Stimulated activated CD4-positive, alpha-beta T cell treated with anti-CD3 and anti-CD28 coated beads, TNF-alpha, amount 100 ng/mL, for 48 hours (primary cell): ENCODE measurements around the gene FOXC1.

Experiments used
- DNase-seq, 3 donors: peaks; one replicate each; pipeline ENCODE4 v3.0.0-alpha.2; 2020; ENCODE audit warnings: low read depth in 3 of 3

FOXC1 gene

GRCh38 chr6:1643830-1644445, 34.2 kb downstream of the FOXC1 start:
- DNase-seq: no peak

DNA sequence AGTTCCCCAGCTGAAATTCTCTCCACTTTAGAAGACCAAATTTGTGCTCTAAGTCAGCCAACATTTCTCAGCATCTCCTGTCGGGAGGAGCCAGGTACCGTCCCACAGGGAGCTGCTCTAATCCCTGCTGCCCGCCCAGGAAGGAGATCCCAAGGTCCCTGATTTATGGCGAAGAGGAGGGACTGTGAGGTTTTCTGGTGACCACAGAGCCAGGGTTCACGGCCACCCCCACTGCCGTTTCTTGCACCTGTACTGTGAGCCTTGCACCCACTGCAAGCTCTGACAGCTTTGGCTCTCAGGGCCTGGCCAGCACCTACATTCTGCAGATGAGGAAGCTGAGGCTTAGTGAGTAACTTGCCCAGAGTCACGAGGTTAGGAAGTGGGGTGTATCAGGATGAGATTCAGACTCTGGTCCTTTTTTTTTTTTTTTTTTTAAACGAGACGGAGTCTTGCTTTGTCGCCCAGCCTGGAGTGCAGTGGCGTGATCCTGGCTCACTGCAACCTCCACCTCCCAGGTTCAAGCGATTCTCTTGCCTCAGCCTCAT, 34.9 kb downstream of the FOXC1 start:
- DNase-seq: no peak

GRCh38 chr6:1645466-1646185, 35.9 kb downstream of the FOXC1 start:
- DNase-seq: no peak

DNA sequence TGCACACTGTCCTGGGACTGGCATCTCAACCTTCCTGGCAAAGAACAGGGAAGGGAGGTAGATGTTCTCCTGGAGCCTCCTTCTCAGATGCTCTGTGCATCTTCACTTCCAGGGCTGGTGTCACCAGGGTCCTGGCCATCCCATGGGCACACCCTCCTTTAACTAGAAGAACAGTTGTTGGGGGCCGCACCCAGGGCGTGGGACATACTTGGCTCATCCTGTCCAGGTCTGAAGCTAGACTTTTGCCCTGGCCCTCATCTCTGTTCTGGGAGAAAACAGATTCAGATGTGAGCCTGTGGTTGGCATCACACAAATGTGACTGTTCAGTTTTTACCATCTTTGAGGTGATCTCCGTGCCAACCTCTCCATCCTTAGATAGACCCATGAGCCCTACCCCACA, 41.6 kb downstream of the FOXC1 start:
- DNase-seq: no peak

DNA sequence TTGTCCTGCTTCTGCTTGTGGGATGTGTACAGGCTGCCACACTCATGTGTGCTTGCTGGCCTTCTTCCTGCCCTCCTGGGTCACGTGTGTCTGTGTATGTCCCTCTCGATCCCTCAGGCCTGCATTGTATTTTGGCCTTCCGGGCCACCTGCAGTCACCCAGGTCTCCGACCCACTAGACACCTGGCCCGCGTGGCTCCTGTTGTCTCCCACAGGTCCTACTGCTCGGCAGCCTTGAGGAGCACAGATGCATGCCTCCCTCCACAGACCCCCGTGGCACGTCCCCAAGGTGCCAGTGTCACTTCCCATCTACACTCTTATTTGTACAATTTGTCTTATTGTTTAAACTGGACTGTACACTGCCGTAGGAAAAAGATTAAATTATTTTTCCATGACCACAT, 43.1 kb downstream of the FOXC1 start:
- no peak for DNase-seq

- DNase-seq: no peak
Observed at GRCh38 chr6:1654054-1654453, 44.3 kb downstream of the FOXC1 start.

DNA sequence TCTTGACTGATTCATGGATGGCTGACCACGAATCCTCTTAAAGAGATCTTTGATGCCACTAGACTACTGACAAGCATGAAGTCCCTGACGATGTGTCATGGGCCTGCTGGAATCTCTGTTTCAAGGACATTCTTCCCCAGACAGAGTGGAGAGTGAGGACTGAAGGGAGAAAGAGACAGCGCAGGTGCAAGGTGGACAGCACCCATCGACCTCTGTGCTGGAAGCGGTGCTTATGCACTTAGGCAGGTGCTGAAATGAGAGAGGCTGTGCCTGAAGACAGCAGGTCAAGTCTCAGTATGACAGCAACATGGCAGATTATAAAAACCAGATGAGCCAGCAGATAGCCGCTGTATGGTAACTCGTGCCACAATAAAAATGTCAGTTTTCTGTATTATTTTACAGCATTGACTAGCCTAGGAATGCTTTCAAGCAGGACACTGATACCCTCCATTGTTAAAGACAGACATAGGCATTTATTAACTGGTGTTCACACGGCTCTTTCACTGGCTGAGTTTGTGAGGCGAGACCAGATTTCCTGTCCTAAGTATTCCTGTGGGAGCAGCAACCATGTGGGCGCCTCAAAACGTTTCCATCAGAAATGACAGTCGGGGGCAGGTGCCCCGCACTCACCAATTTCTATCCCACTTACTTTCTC, 47.5 kb downstream of the FOXC1 start:
- no peak for DNase-seq

DNA sequence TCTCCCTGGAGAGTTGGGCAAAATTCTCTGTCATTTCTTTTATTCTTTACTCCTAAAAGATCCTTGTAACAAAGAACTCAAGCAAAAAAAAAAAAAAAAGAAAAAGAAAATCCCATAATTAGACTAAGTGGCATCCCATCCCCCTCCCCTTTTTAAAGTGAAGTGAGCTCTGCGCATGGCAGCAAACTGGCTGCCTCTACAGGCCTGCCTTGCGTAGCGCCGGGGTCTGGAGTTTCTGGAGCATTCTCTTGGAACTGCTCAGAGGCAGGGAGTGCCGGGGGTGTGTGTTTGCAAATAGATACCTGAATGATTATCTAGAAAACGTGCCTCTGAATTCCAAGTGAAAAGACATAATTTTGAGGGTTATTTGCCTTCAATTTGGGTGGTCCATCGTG, 48.1 kb downstream of the FOXC1 start:
- DNase-seq: no peak

DNA sequence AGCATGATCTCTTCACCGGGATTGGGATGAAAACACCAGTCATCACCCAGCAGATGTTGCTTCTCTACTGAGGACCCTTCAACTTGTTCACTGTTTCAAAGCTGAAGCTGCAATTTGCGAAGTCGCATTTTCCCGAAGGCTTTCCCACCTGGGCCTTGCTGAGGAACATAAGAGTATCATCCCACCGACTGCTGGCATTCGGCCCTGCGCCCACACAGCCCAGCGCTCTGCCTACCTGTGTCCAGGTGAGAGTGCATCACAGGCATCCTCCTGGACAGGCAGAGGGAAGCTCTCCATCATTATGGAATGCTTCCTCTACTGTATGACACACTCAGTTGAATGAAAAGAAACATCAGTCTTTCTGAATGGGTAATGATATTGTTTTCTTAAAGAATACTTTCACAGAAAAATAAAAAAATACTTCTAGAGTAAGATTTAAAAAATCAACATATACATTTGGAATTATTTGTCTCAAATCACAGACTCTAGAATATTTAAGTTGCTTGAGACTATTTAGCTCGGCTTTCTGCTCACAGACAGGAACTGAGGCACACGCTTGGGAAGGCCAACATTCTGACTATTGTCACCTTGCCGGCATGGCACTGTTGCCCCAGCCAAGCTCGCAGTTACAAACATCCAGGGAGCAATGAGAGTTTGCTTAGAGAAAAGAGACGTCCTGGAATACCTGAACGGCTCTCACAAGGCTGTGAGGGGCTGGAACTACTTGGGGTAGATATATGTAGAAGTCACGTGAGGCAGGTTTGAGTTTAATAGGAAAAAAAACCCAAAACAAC, 48.7 kb downstream of the FOXC1 start:
- no peak for DNase-seq

GRCh38 chr6:1659816-1660215, 50.1 kb downstream of the FOXC1 start:
- DNase-seq: no peak

GRCh38 chr6:1662534-1662933, 52.8 kb downstream of the FOXC1 start:
- DNase-seq: no peak
